Stimulated activated effector memory CD8-positive, alpha-beta T cell treated with anti-CD3 and anti-CD28 coated beads, Interleukin-12 subunit alpha, Interleukin-12 subunit beta, amount 100 ng/mL, for 72 hours (primary cell): ENCODE measurements around the gene FAM149A.

Source experiments
- ATAC-seq: fragments of 150-1000 bp; cut with Tn5 transposase; 2 replicates; pipeline ENCODE4 v1.10.0; 2021
- DNase-seq, 2 donors: peaks; one replicate each; pipeline ENCODE4 v3.0.0; 2021 to 2022; ENCODE audit warnings: low spot score in 2 of 2
- H3K27ac Mint-ChIP-seq: one replicate; pipeline ENCODE4 v1.8.0; 2022; ENCODE audit warnings: mild to moderate bottlenecking, mixed read lengths
- H3K36me3 Mint-ChIP-seq: one replicate; pipeline ENCODE4 v1.8.0; 2022; ENCODE audit warnings: mild to moderate bottlenecking, mixed read lengths
- H3K4me1 Mint-ChIP-seq: one replicate; pipeline ENCODE4 v1.8.0; 2022; ENCODE audit warnings: mixed read lengths
- H3K4me3 Mint-ChIP-seq: one replicate; pipeline ENCODE4 v1.8.0; 2022; ENCODE audit warnings: mild to moderate bottlenecking, mixed read lengths
- H3K9me3 Mint-ChIP-seq: one replicate; pipeline ENCODE4 v1.8.0; 2022; ENCODE audit warnings: mixed read lengths

Gene FAM149A

DNA sequence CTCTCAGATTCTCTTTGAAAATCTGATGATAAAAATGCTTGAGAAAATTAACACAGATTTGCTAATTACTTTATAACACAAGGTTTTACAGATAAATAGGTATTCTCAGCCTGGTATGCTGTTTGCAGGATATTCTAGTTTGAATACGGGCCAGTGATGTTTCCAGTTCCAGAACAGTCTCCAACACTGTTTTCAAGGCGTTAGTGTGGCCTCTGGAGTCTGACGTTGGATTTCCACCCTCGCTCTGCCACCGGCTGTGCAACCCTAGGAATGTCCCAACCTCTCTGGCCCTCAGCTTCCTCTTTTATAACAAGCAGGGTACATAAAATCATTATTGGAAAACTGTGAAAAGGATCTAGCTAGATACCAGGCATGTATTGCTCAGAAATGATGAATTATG is 63.1 kb downstream of the FAM149A start:
- ATAC-seq (no peak), DNase-seq (no peak)
- Mint-ChIP-seq H3K36me3 (no peaks in the 10 kb centered on the region), H3K4me1 (no peaks in the 10 kb centered on the region), H3K27ac (no peak overlapping the region), H3K4me3 (no peak overlapping the region), H3K9me3 (no peaks in the 10 kb centered on the region)

DNA sequence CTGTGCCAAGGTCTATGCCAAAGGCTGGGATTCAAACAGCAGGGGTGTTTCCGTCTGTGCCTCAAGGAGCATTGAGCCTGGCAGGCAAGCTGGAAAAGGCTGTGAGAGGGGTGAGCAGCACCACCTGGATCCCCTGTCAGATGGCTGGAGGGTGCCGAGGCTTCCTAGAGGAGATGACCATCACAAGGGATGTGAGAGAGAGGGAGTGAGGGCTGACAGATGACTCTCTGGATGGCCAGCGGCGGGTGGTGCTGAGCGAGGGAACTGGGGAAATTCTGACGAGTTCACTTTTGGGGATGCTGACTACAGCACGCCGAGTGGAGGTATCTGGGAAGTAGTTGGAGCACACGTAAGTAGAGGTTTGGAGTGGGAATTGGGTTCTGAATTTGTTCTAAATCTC is 64.2 kb downstream of the FAM149A start:
- DNase-seq: no peak
- no peak overlapping the region for H3K4me3 Mint-ChIP-seq
- no peak overlapping the region for H3K27ac Mint-ChIP-seq
- ATAC-seq: no peak
- H3K4me1 Mint-ChIP-seq: no peaks in the 10 kb centered on the region
- H3K9me3 Mint-ChIP-seq: no peaks in the 10 kb centered on the region
- no peaks in the 10 kb centered on the region for H3K36me3 Mint-ChIP-seq

DNA sequence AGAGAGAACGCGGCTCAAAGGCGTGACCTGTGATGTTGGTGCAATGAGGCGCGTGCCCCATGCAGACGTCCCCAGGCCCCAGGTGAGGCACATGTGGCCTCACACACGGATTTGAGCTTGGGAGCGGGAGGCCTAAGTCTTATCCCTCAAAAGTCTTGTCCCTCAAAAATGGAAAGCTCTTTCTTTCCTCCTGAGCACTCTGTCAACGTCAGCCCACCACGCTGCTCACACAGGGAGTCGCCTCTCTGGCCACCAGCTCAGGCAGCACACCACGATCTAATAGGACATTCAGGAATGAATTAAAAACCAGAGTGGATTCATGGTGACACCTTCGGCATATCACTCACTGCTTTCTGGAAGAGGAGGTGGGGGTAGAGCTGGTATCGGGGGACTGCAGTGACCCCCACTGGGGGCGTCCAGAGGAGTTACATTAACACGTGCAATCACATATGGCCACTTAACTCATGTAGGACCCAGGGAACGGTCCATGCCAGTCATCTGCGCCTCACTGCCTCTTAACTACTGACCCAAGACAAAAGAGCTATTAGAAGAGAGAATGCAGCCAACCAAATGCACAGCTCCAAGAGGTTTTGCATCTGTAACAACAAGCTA is 64.9 kb downstream of the FAM149A start:
- H3K36me3 Mint-ChIP-seq: no peaks in the 10 kb centered on the region
- ATAC-seq (no peak), DNase-seq (no peak)
- H3K9me3 Mint-ChIP-seq: no peaks in the 10 kb centered on the region
- H3K4me3 Mint-ChIP-seq: no peak overlapping the region
- no peak overlapping the region for H3K27ac Mint-ChIP-seq
- H3K4me1 Mint-ChIP-seq: no peaks in the 10 kb centered on the region

DNA sequence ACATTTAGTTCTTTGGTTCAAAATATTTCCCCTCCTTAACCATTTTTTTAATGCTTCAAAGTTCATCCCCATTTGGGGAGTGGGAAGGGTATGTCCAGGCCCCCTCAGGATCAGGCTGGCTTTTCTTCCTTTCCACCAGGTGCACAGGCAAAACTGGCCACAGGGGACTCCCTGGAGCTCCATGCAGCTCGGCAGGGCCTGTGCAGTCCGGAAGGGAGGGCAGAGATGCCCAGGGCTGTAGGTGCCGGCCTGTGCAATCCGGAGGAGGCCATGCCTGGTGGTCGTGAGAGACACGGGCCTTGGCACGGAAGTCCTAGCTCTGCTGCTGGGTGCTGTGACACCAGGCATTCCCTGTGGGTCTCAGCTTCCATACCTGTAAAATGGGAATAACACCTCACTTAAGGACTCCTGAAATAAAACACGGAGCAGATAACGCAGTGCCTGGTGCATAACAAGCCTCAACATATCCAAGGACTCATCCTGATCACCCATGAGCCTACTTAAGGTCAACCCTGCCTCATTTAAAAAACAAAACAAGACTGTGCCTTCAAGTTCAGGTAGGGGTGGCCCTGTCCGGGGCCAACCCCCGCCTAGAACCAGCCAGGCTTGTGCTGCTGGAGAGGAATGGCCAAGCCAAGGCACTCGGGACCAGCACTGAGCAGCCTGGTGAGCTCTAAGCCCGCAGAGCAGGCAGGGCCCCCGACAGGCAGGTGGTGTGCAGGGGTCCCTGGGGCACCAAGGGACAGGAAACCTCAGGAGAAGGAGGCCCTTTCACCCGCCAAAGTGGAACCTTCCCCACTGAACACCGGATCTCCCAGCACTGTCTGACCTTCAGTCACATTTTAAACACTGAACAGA is 65.7 kb downstream of the FAM149A start:
- ATAC-seq: no peak

DNA sequence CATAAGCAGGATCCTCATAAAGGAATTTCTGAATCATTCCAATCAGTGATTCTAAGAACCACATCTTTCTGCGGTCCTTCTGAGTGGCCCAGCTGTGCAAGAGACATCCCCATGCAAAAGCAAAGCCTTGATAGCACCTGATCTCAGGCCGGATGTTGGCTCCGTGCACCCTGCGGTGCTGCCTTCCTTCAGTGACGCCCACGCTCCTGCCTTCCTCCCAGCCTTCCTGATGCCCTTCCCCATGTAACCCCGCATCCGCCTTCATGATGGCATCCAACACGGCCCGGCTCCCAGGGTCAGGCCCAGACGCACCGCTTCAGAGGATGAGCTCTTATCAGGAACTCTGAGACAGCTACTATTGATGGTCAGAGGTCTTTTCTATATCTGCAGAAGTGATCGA is 66.5 kb downstream of the FAM149A start:
- DNase-seq: no peak
- no peak for ATAC-seq
- Mint-ChIP-seq H3K4me3 (no peak overlapping the region), H3K9me3 (no peaks in the 10 kb centered on the region), H3K27ac (no peak overlapping the region), H3K36me3 (no peaks in the 10 kb centered on the region), H3K4me1 (no peaks in the 10 kb centered on the region)

More for the DNA sequence above, 65.7 kb downstream of the FAM149A start:
- Mint-ChIP-seq H3K4me1 (no peaks in the 10 kb centered on the region), H3K9me3 (no peaks in the 10 kb centered on the region), H3K27ac (no peak overlapping the region), H3K4me3 (no peak overlapping the region), H3K36me3 (no peaks in the 10 kb centered on the region)
- DNase-seq: no peak

DNA sequence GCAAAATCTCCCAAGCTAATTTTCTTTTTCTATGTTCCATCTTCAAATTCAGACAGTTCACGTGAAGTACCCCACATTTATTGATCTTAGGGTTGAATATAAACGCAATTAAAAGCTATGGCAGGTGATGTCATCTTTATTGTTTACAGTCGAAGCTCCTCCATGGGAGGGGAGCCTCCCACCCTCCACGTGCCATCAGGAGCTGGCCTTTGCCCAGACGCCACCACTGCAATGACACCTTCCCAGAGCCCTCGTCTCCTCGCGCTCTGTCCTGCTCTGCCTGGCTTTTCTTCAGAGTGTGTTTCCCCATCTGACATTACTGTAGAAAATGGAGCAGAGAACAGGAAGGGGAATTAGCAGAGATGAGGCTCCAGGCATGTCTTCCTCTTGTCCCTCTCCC is 68.0 kb downstream of the FAM149A start:
- Mint-ChIP-seq H3K9me3 (no peaks in the 10 kb centered on the region), H3K36me3 (no peaks in the 10 kb centered on the region), H3K4me1 (no peaks in the 10 kb centered on the region), H3K4me3 (no peak overlapping the region), H3K27ac (no peak overlapping the region)
- no peak for ATAC-seq
- DNase-seq: no peak

DNA sequence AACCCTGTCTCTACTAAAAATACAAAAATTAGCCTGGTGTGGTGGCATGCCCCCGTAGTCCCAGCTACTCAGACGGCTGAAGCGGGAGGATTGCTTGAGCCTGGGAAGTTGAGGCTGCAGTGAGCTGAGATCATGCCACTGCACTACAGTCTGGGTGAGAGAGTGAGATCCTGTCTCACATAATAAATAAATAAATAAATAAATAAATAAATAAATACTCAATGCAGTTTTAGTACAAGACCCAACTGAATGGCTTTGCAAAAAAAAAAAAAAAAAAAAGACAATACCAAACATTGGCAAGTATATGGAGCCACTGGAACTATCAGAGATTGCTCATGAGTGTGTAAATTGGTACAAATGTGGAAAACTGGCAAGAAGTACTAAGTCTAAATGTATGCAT is 83.6 kb downstream of the FAM149A start:
- ATAC-seq (no peak), DNase-seq (no peak)
- Mint-ChIP-seq H3K4me3 (no peak overlapping the region), H3K27ac (no peak overlapping the region), H3K36me3 (peaks cover 10% of the 10 kb centered on the region), H3K9me3 (no peaks in the 10 kb centered on the region), H3K4me1 (no peaks in the 10 kb centered on the region)

DNA sequence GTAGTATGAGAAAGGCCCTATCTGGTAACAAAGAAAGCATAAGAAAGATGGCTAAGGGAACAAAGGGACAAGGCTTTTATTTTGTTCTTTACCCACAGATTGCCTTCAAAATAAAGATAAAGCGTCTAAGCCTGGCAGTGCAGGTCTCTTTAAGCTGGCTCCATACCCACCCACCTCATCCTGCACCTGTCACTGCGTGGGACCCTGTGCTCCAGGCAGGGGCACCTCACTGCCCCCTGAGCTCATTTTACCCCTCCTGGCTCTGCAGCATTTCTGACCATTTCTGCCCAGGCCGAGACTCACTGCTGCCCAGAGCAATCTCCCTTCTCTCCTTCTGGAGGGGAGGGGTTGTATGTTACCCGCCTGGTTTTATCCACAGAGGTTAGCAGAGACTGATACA is 85.2 kb downstream of the FAM149A start:
- DNase-seq: no peak
- ATAC-seq: no peak
- Mint-ChIP-seq H3K4me3 (peak overlapping the region; percentile 91), H3K27ac (peak overlapping the region; percentile 95), H3K9me3 (no peaks in the 10 kb centered on the region), H3K36me3 (peaks cover 10% of the 10 kb centered on the region), H3K4me1 (no peaks in the 10 kb centered on the region)

DNA sequence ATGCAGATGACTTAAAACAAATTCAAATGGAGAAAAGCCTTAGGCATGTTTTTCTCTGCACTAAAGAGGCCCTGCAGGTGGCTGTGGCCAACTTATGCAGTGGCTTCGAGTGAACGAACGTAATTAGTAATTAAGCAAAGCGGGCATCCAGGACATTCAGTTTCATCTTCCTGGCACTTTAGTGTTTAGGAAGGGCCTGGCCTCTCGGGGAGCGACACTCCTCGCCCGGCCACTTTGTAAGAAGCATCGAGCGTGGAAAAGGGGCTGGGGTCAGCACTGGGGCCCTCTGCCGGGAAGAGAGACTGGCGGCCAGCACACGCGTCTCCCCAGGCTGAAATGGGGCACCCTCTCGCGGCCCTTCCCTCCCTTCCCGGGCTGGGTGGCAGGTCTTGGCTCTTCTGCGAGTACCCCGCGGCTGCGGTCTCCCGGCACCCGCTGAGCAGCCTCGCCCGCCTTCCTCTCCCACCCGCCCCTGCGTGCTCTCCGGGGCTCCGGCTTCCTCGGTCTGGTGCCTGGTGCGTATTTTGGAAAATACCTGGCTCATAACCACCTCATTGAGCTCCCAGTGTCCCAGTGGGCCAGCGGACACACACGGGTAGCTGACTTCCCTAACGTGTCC is 86.2 kb downstream of the FAM149A start:
- H3K4me1 Mint-ChIP-seq: peaks cover 2% of the 10 kb centered on the region
- ATAC-seq (peak; percentile 53), DNase-seq (peak; percentile 18 to 72)
- peak overlapping the region; percentile 95 for H3K27ac Mint-ChIP-seq
- H3K9me3 Mint-ChIP-seq: no peaks in the 10 kb centered on the region
- H3K4me3 Mint-ChIP-seq: peak overlapping the region; percentile 91
- H3K36me3 Mint-ChIP-seq: peaks cover 10% of the 10 kb centered on the region

DNA sequence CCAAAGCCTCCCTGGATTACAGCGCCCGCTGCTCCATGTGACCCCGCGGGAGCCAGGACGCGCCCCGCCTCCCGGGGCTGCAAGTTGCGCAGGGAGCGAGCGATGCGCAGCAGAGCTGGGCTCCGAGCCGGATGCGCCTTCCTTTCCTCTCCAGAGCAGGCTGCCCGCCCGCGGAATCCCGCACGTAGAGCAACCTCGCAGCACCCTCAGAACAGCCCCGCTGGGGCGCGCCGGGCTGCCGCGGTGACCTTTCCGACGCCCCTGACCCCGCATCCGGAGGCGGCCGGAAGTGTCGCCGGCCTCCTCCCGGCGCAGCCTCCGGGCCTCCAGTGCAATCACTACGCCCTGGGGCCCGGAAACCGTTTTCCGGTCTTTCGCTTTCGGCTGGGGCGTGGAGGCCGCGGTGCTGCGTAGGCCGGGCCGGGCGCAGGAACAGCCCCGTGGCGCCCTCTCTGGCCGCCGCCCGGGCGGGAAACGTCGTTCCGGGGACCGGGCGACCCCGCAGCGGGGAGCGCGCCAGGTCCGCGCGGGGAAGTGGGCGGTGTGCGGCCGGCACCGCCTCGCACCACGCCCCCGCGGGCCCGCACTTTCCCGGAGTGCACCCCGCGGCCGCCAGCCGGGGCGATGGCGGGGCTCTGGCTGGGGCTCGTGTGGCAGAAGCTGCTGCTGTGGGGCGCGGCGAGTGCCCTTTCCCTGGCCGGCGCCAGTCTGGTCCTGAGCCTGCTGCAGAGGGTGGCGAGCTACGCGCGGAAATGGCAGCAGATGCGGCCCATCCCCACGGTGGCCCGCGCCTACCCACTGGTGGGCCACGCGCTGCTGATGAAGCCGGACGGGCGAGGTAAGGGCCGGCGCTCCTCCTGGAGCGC is 86.9 kb downstream of the FAM149A start, which contains the start of gene CYP4V2:
Gene CYP4V2, plus strand, starts transcription at position 368 of the 866 bp plus-strand sequence. Its CDS starts 257 bp downstream, at position 625.
- H3K27ac Mint-ChIP-seq: peak within 1 kb of the TSS; percentile 95
- peak; percentile 81 to 92 for DNase-seq
- H3K4me1 Mint-ChIP-seq: peaks cover 9% of the 10 kb centered on the region
- peak; percentile 93 for ATAC-seq
- no peaks in the 10 kb centered on the region for H3K9me3 Mint-ChIP-seq
- peaks cover 14% of the 10 kb centered on the region for H3K36me3 Mint-ChIP-seq
- H3K4me3 Mint-ChIP-seq: peak within 1 kb of the TSS; percentile 91

DNA sequence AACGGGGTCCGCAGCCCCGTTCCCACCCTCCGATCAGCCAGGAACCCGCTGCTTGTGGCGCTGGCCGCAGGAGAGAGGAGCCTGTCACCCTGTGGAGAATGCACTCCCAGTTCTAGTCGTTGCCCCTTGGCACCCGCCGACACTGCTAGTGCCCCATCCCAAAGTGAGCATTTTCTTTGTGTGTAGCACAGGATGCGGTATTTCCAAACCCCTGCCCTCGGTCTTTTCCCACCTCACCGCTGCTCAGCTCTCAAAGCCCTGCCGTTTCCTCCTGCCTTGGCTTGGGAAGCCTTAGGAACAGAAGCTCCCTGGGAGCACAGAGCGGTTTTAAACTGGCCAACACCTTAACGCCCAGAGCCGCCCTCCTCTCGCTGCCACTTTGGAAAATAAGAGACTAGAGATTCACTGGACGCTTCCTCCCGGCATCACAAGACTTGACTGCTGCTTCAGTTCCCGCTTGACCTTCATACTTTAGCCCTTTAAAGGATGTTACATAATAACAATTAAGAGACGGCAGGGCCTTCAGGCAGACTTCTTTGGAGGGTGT is 87.6 kb downstream of the FAM149A start:
- Mint-ChIP-seq H3K4me3 (peak overlapping the region; percentile 91), H3K27ac (peak overlapping the region; percentile 95), H3K4me1 (peaks cover 12% of the 10 kb centered on the region), H3K36me3 (peaks cover 21% of the 10 kb centered on the region), H3K9me3 (no peaks in the 10 kb centered on the region)
- DNase-seq (peak in 1 of 2 donors; percentile 36), ATAC-seq (peak; percentile 12)

DNA sequence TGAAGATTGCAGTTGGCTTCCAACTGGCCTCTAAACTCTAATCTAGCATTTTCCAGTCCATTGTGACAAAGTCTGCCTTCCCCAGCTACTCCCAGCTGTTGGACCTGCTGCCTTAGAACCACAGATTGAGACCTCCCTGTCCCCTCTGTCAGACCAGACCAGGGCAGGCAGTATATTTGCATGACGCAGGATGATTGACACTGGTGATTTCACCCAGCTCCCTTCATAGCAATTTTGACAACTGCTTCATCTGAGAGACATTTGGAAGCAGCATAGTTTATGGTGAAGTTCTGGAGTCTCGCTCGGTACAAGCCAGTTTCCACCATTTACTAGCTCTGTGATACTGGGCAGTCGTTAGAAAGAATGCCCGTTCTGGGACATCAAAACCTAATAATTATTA is 89.3 kb downstream of the FAM149A start:
- Mint-ChIP-seq H3K9me3 (no peaks in the 10 kb centered on the region), H3K27ac (peak overlapping the region; percentile 95), H3K4me1 (peaks cover 15% of the 10 kb centered on the region), H3K4me3 (no peak overlapping the region), H3K36me3 (peaks cover 25% of the 10 kb centered on the region)
- ATAC-seq: no peak
- DNase-seq: no peak

DNA sequence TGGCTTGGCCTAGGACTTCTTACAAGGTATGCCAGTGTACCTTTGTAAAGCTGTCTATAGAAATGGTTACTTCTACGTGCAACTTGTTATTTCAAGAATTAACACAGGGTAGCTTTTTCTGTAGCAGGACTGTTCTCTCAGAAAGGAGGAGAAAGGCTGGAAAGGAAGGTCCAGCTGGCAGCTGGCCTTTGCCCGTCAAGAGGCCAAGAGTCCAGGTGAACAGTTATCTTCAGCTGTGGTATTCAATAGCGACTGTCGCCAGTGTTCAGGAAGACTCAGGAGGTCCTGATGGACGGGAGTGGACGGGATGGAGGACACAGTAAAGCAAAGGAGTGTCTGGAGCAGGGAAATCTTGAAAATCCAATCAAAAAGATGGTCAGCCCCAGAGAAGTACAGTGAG is 91.6 kb downstream of the FAM149A start:
- Mint-ChIP-seq H3K4me3 (no peak overlapping the region), H3K36me3 (peaks cover 25% of the 10 kb centered on the region), H3K27ac (peak overlapping the region; percentile 56), H3K9me3 (no peaks in the 10 kb centered on the region), H3K4me1 (peaks cover 15% of the 10 kb centered on the region)
- ATAC-seq (no peak), DNase-seq (no peak)

DNA sequence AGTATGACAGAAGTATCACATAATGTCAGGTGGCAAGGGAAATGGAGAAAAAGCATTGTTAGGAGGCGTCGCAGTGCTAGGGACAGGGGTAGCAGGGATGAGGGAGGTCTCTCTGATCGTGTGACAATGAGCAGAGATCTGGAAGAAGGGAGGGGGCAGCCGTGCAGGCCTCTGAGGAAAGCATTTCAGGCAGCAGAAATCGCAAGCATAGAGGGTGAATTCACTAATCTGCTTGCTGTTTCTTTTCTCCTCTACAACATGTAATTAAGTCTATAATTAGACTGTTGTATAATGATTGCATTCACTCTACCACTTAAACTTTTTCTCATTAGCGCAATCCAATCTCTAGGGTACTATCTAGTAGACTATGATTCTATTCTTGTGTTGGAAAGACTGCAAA is 96.0 kb downstream of the FAM149A start:
- peaks cover 21% of the 10 kb centered on the region for H3K4me1 Mint-ChIP-seq
- no peak overlapping the region for H3K4me3 Mint-ChIP-seq
- H3K27ac Mint-ChIP-seq: no peak overlapping the region
- H3K36me3 Mint-ChIP-seq: peaks cover 15% of the 10 kb centered on the region
- H3K9me3 Mint-ChIP-seq: no peaks in the 10 kb centered on the region
- DNase-seq (no peak), ATAC-seq (no peak)

DNA sequence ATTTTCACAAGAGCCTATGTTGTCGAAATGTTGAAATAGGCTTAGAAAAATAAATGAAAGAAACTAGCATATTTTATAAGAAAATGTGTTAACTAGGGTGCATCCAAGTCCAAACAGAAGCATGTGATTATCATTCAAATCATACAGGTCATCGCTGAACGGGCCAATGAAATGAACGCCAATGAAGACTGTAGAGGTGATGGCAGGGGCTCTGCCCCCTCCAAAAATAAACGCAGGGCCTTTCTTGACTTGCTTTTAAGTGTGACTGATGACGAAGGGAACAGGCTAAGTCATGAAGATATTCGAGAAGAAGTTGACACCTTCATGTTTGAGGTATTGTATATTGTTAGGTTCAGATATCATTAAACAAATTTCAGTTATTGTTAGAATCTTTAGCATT is 96.5 kb downstream of the FAM149A start:
- ATAC-seq: no peak
- DNase-seq: no peak
- no peak overlapping the region for H3K4me3 Mint-ChIP-seq
- H3K36me3 Mint-ChIP-seq: peaks cover 15% of the 10 kb centered on the region
- H3K9me3 Mint-ChIP-seq: no peaks in the 10 kb centered on the region
- H3K27ac Mint-ChIP-seq: no peak overlapping the region
- H3K4me1 Mint-ChIP-seq: peaks cover 16% of the 10 kb centered on the region
